SH-SY5Y (cell line): Measurements from ENCODE around the gene KLRC2.

Experiments
- GATA2 ChIP-seq: IDR thresholded peaks from 2 replicates; pipeline ENCODE4 v1.6.1; 2011; ENCODE audit warnings: mild to moderate bottlenecking, low read depth, low read length
- GATA3 ChIP-seq: IDR thresholded peaks from 2 replicates; pipeline ENCODE4 v1.6.1; 2011; ENCODE audit warnings: low read depth, mild to moderate bottlenecking, low read length, moderate library complexity

GRCh38 chr12:10405294-10405693 is 30.5 kb downstream of the KLRC2 start:
- TF ChIP-seq GATA2 (no peak), GATA3 (no peak)
